Activated naive CD8-positive, alpha-beta T cell treated with anti-CD3 and anti-CD28 coated beads, Interleukin-2, amount 50 U/mL, for 16 hours (primary cell): ENCODE results near the gene PCDHGC4.

Experiments
- DNase-seq: peaks from one replicate; pipeline ENCODE4 v3.0.0-alpha.2; 2020; ENCODE audit warnings: low read depth, low spot score

The PCDHGC4 gene

GRCh38 chr5:141512390-141512910 is 27.6 kb downstream of the PCDHGC4 start:
- DNase-seq = peak; percentile 74

- DNase-seq = no peak
Observed at GRCh38 chr5:141512911-141513626, 28.2 kb downstream of the PCDHGC4 start.

- no peak for DNase-seq
Observed at GRCh38 chr5:141513627-141514329, 28.9 kb downstream of the PCDHGC4 start.

GRCh38 chr5:141514330-141515133 is 29.7 kb downstream of the PCDHGC4 start:
- no peak for DNase-seq

GRCh38 chr5:141515141-141515540 is 30.3 kb downstream of the PCDHGC4 start:
- no peak for DNase-seq

GRCh38 chr5:141515946-141516671 is 31.3 kb downstream of the PCDHGC4 start:
- DNase-seq = no peak

- DNase-seq = no peak
Observed at GRCh38 chr5:141516672-141517025, 31.8 kb downstream of the PCDHGC4 start.

- no peak for DNase-seq
Observed at GRCh38 chr5:141517312-141517711, 32.5 kb downstream of the PCDHGC4 start.

GRCh38 chr5:141517880-141518617 is 33.2 kb downstream of the PCDHGC4 start:
- no peak for DNase-seq

GRCh38 chr5:141518618-141519015 is 33.8 kb downstream of the PCDHGC4 start:
- no peak for DNase-seq

- DNase-seq = no peak
Observed at GRCh38 chr5:141519605-141520565, 35.1 kb downstream of the PCDHGC4 start.

GRCh38 chr5:141521244-141521781 is 36.5 kb downstream of the PCDHGC4 start:
- DNase-seq = no peak

GRCh38 chr5:141522301-141522700 is 37.5 kb downstream of the PCDHGC4 start:
- DNase-seq = no peak

- no peak for DNase-seq
Observed at GRCh38 chr5:141523991-141524390, 39.2 kb downstream of the PCDHGC4 start.

GRCh38 chr5:141524604-141525597 is 40.1 kb downstream of the PCDHGC4 start:
- no peak for DNase-seq

GRCh38 chr5:141525653-141526052 is 40.8 kb downstream of the PCDHGC4 start:
- no peak for DNase-seq

GRCh38 chr5:141527426-141527825 is 42.6 kb downstream of the PCDHGC4 start:
- DNase-seq = no peak
